Stimulated activated CD8-positive, alpha-beta memory T cell treated with anti-CD3 and anti-CD28 coated beads, Interleukin-7, amount 100 ng/mL, for 24 hours (primary cell): ENCODE data around the gene RASGRP1.

ENCODE experiments used
- DNase-seq: peaks from one replicate; pipeline ENCODE4 v3.0.0-alpha.2; 2020; ENCODE audit warnings: low read depth

Gene RASGRP1

GRCh38 chr15:38535491-38536200 lies 29.0 kb downstream of the RASGRP1 start:
- DNase-seq = no peak

GRCh38 chr15:38534691-38535090 lies 29.9 kb downstream of the RASGRP1 start:
- DNase-seq = no peak

- no peak for DNase-seq
These were observed 30.7 kb downstream of the RASGRP1 start for GRCh38 chr15:38533926-38534325.

GRCh38 chr15:38533416-38533915 lies 31.1 kb downstream of the RASGRP1 start:
- DNase-seq = no peak

- DNase-seq = no peak
These were observed 31.9 kb downstream of the RASGRP1 start for GRCh38 chr15:38532728-38533127.

- DNase-seq = no peak
These were observed 33.1 kb downstream of the RASGRP1 start for GRCh38 chr15:38531509-38531908.

- no peak for DNase-seq
These were observed 34.5 kb downstream of the RASGRP1 start for GRCh38 chr15:38530113-38530512.

- DNase-seq = no peak
These were observed 36.3 kb downstream of the RASGRP1 start for GRCh38 chr15:38528294-38528693.

GRCh38 chr15:38526158-38526557 lies 38.5 kb downstream of the RASGRP1 start:
- no peak for DNase-seq

GRCh38 chr15:38525489-38525888 lies 39.1 kb downstream of the RASGRP1 start:
- no peak for DNase-seq

- no peak for DNase-seq
These were observed 40.5 kb downstream of the RASGRP1 start for GRCh38 chr15:38524156-38524555.

GRCh38 chr15:38522922-38523321 lies 41.7 kb downstream of the RASGRP1 start:
- DNase-seq = no peak

GRCh38 chr15:38521316-38521715 lies 43.3 kb downstream of the RASGRP1 start:
- no peak for DNase-seq

GRCh38 chr15:38520035-38520434 lies 44.6 kb downstream of the RASGRP1 start:
- no peak for DNase-seq

GRCh38 chr15:38518084-38518483 lies 46.5 kb downstream of the RASGRP1 start:
- no peak for DNase-seq

- no peak for DNase-seq
These were observed 47.2 kb downstream of the RASGRP1 start for GRCh38 chr15:38517312-38517975.

GRCh38 chr15:38516626-38517025 lies 48.0 kb downstream of the RASGRP1 start:
- no peak for DNase-seq

GRCh38 chr15:38514601-38515000 lies 50.0 kb downstream of the RASGRP1 start:
- DNase-seq = no peak

GRCh38 chr15:38512901-38513300 lies 51.7 kb downstream of the RASGRP1 start:
- DNase-seq = no peak

- DNase-seq = no peak
These were observed 55.5 kb downstream of the RASGRP1 start for GRCh38 chr15:38509152-38509551.

GRCh38 chr15:38508647-38509046 lies 56.0 kb downstream of the RASGRP1 start:
- DNase-seq = no peak

- no peak for DNase-seq
These were observed 57.0 kb downstream of the RASGRP1 start for GRCh38 chr15:38507570-38507969.

- DNase-seq = no peak
These were observed 57.6 kb downstream of the RASGRP1 start for GRCh38 chr15:38506997-38507396.
